SW 1271 (cell line): ENCODE measurements around the gene FMNL3.

Source experiments
- DNase-seq, 2 experiments: peaks; one replicate each; lab custom pipeline; 2025; lab: John Stamatoyannopoulos, UW

The FMNL3 gene

GRCh38 chr12:49588721-49589516 is 118.3 kb downstream of the FMNL3 start:
- no peak for DNase-seq

- no peak for DNase-seq
Measured at GRCh38 chr12:49588281-49588680, 118.9 kb downstream of the FMNL3 start.

- no peak for DNase-seq
Measured at GRCh38 chr12:49587174-49587908, 119.9 kb downstream of the FMNL3 start.
